T-helper 17 cell (primary cell): ENCODE results near the gene PKDREJ. TPM values are rescaled to one million over a fixed set of nuclear protein-coding genes. Genes with fewer than 3 reads are reported as not detected.

Experiments used
- ATAC-seq: fragments of 150-1000 bp; cut with Tn5 transposase; 2 replicates; pipeline ENCODE4 v1.10.0; 2021; ENCODE audit warnings: mild to moderate bottlenecking, moderate library complexity
- DNase-seq, 3 donors: peaks; one replicate each; pipeline versions ENCODE4 v3.0.0 to v3.0.0-alpha.2; 2020 to 2021
- H3K9me3 ChIP-seq: one replicate; pipeline ENCODE4 v1.7.0; 2013; ENCODE audit warnings: low read length, mild to moderate bottlenecking; ENCODE audit not compliant: control insufficient read depth, poor library complexity, severe bottlenecking
- H3K27ac Mint-ChIP-seq: one replicate; pipeline ENCODE4 v1.8.0; 2022; ENCODE audit warnings: mild to moderate bottlenecking, moderate library complexity, mixed read lengths
- H3K27me3 Mint-ChIP-seq: one replicate; pipeline ENCODE4 v1.8.0; 2022; ENCODE audit warnings: mixed read lengths
- H3K36me3 Mint-ChIP-seq: one replicate; pipeline ENCODE4 v1.8.0; 2022; ENCODE audit warnings: low read depth, mixed read lengths
- H3K4me1 Mint-ChIP-seq: one replicate; pipeline ENCODE4 v1.8.0; 2022; ENCODE audit warnings: mild to moderate bottlenecking, mixed read lengths
- H3K4me3 Mint-ChIP-seq: one replicate; pipeline ENCODE4 v1.8.0; 2022; ENCODE audit warnings: mild to moderate bottlenecking, moderate library complexity, mixed read lengths
- total RNA-seq, 4 donors: library from RNA in 2 of 4; stranded (reverse) in 2 of 4; gene quantifications; one replicate each; pipeline ENCODE4 v1.2.3 and lab custom pipeline; 2022 to 2026

The PKDREJ gene
- total RNA-seq, 2 donors from 2014 or later: not detected

DNA sequence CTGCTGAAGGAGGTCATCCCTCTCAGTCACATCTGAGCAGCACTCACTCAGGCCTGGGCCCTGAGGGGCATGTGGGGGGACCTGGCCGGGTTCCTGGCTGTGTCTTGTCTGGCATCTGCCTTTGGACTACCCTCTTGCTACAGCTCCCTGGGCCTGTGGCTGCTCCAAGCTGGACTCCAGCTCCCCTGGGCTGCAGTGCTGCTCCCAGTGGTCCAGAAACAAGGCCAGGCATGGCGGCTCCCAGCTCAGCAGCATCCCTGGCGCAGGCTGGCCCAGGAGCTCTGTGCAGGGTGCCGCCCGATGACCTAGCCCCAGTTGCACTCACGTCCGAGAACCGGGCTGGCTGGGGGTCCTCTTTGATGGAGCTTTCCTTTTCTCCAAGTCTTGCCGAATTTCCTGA is 18.4 kb downstream of the PKDREJ start:
- H3K27ac Mint-ChIP-seq: no peak overlapping the region
- H3K9me3 ChIP-seq: no peaks in the 10 kb centered on the region
- H3K4me1 Mint-ChIP-seq: peaks cover 15% of the 10 kb centered on the region
- no peak overlapping the region for H3K4me3 Mint-ChIP-seq
- peaks cover 3% of the 10 kb centered on the region for H3K36me3 Mint-ChIP-seq
- no peak for ATAC-seq
- no peaks in the 10 kb centered on the region for H3K27me3 Mint-ChIP-seq
- no peak for DNase-seq

DNA sequence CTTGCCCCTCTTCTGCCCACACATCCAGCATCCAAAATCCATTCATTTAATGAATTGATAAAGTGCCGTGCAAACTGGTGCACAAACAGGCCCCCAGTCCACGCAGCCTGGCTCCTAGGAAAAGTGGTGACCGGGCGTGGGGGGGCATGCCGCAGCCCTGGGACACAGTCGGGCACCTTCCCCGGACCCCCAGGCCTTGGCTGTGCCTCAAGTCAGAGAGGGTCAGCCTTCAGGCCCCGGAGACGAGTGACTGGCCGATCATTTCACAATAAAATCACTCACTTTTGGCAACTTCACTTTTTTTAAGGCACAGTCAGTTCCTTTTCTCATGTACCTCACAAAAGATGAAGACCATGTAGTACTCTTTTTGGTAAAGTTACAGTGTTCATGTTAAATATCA is 21.1 kb downstream of the PKDREJ start:
- H3K4me1 Mint-ChIP-seq: peaks cover 10% of the 10 kb centered on the region
- no peaks in the 10 kb centered on the region for H3K27me3 Mint-ChIP-seq
- peaks cover 3% of the 10 kb centered on the region for H3K36me3 Mint-ChIP-seq
- DNase-seq: no peak
- no peak for ATAC-seq
- H3K4me3 Mint-ChIP-seq: no peak overlapping the region
- H3K27ac Mint-ChIP-seq: no peak overlapping the region
- H3K9me3 ChIP-seq: no peaks in the 10 kb centered on the region

GRCh38 chr22:46241396-46242007 is 21.6 kb downstream of the PKDREJ start:
- Mint-ChIP-seq H3K36me3 (peaks cover 3% of the 10 kb centered on the region), H3K4me1 (peaks cover 9% of the 10 kb centered on the region), H3K4me3 (no peak overlapping the region), H3K27me3 (no peaks in the 10 kb centered on the region), H3K27ac (peak overlapping the region; percentile 29)
- ATAC-seq (no peak), DNase-seq (no peak)
- H3K9me3 ChIP-seq: no peaks in the 10 kb centered on the region

DNA sequence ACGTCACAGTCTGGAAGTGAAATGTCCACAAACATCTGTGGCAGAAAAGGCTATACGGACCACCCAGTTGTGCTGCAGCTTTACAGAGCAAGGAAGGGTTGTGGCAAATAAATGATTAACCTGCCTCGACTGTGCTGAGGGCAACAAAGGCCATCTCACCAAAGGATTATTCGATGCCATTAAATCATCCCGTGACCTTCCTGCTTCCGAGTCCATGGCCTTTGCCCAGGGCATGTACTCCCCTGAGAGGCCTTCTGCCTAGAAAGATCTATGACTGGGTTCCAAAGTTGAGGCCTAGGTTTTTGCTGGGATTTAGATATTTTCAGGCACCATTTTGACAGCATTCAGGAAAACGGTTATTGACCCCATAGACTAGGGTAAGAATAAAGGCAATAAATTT is 22.2 kb downstream of the PKDREJ start:
- DNase-seq: no peak
- H3K27ac Mint-ChIP-seq: peak overlapping the region; percentile 29
- no peak for ATAC-seq
- H3K4me3 Mint-ChIP-seq: no peak overlapping the region
- no peaks in the 10 kb centered on the region for H3K9me3 ChIP-seq
- H3K4me1 Mint-ChIP-seq: peaks cover 7% of the 10 kb centered on the region
- H3K36me3 Mint-ChIP-seq: peaks cover 3% of the 10 kb centered on the region
- no peaks in the 10 kb centered on the region for H3K27me3 Mint-ChIP-seq

DNA sequence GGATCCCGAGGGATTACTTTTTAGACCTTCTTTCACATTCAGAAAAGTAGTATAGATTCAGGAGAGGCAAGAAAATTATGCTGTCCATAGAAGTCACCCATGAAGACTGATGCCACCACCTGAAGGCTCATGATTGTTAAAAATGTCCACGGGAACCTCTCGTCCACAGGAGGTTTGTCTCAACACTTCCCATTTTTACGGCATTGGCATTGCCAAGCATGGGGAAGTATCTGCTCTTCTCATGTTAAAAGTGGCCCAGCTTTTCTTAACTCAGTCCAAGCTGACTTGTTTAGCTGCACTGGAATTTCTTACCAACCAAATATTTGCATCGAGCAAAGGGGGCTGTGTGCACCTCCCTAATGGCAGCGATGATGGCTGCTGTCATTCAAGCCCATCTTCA is 22.6 kb downstream of the PKDREJ start:
- no peak for DNase-seq
- Mint-ChIP-seq H3K27ac (no peak overlapping the region), H3K4me3 (no peak overlapping the region), H3K36me3 (peaks cover 3% of the 10 kb centered on the region), H3K27me3 (no peaks in the 10 kb centered on the region), H3K4me1 (peaks cover 7% of the 10 kb centered on the region)
- no peak for ATAC-seq
- no peaks in the 10 kb centered on the region for H3K9me3 ChIP-seq

GRCh38 chr22:46240073-46240472 is 23.1 kb downstream of the PKDREJ start:
- no peak for ATAC-seq
- Mint-ChIP-seq H3K4me1 (peaks cover 7% of the 10 kb centered on the region), H3K36me3 (peaks cover 5% of the 10 kb centered on the region), H3K27me3 (no peaks in the 10 kb centered on the region), H3K27ac (no peak overlapping the region), H3K4me3 (no peak overlapping the region)
- no peak for DNase-seq
- no peaks in the 10 kb centered on the region for H3K9me3 ChIP-seq

- peaks cover 7% of the 10 kb centered on the region for H3K4me1 Mint-ChIP-seq
- peak; percentile 30 for ATAC-seq
- H3K4me3 Mint-ChIP-seq: peak overlapping the region; percentile 19
- no peaks in the 10 kb centered on the region for H3K27me3 Mint-ChIP-seq
- H3K36me3 Mint-ChIP-seq: peaks cover 6% of the 10 kb centered on the region
- no peak overlapping the region for H3K27ac Mint-ChIP-seq
- no peak for DNase-seq
- H3K9me3 ChIP-seq: no peaks in the 10 kb centered on the region
Observed at GRCh38 chr22:46239261-46240048, 23.7 kb downstream of the PKDREJ start.

DNA sequence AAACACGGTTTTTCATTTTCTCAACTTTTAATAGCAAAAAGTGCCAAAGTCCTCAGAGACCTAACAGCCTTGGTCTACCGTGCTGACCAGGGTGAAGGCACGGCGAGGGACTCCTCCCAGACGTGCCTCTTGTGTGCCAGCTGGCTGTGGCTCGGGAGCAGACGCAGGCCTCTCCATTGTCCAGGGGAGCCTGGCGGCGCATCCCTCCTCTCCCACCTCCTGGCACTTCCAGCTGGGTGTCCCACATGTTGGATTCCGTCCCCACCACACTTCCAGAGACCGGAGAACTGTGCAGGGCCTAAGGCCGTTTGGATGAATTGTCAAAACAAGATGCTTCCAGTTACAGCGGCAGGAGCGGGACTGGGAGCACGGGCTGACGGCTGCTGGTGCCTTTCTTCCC is 24.6 kb downstream of the PKDREJ start:
- no peak for DNase-seq
- Mint-ChIP-seq H3K4me1 (peaks cover 7% of the 10 kb centered on the region), H3K4me3 (no peak overlapping the region), H3K27me3 (no peaks in the 10 kb centered on the region), H3K36me3 (peaks cover 3% of the 10 kb centered on the region), H3K27ac (no peak overlapping the region)
- no peak for ATAC-seq
- H3K9me3 ChIP-seq: no peaks in the 10 kb centered on the region

DNA sequence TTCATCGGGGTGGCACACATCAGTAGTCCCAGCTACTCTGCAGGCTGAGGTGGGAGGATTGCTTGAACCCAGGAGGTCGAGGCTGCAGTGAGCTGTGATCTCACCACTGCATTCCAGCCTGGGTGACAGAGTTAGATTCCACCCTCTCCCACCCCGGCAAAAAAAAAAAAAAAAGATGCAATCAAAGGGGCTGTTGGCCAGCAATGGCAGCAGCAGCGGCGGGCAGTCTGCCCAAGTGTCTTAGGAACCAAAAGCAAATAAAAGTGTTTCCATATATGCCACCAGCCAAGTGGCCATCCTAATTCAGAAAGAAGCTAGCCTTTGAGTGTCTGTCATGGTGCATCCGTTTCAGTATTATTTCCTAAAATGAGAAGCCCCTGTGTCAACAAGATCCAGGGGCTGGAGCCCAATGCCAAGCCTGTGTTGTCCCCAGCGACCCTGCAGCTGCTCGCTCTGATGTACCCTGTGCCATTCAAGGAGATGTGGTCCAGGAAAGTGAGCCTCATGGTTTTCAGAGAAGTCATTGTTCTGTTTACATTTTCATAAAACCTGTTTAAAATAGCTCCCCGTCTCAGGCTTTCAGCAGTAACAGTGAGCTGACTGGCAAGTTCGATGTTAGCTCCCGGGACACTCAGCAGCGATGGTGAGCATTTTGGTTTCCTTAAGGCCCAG is 25.6 kb downstream of the PKDREJ start:
- H3K9me3 ChIP-seq: no peaks in the 10 kb centered on the region
- DNase-seq (no peak), ATAC-seq (no peak)
- H3K27me3 Mint-ChIP-seq: no peaks in the 10 kb centered on the region
- H3K36me3 Mint-ChIP-seq: peaks cover 3% of the 10 kb centered on the region
- H3K27ac Mint-ChIP-seq: no peak overlapping the region
- H3K4me3 Mint-ChIP-seq: no peak overlapping the region
- peaks cover 7% of the 10 kb centered on the region for H3K4me1 Mint-ChIP-seq

DNA sequence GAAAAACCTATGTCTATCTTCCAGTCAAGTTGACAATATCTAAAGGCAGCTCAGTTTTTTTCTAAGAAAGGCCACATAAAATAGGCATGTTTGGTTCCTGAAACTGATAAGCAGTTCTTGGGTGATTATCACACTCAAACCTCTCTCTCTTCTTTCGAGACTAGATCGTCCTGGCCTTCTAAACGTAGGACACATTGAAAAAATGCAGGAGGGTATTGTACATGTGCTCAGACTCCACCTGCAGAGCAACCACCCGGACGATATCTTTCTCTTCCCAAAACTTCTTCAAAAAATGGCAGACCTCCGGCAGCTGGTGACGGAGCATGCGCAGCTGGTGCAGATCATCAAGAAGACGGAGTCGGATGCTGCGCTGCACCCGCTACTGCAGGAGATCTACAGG is 28.2 kb downstream of the PKDREJ start:
- Mint-ChIP-seq H3K27me3 (no peaks in the 10 kb centered on the region), H3K27ac (no peak overlapping the region), H3K4me1 (peaks cover 5% of the 10 kb centered on the region), H3K4me3 (no peak overlapping the region), H3K36me3 (peaks cover 3% of the 10 kb centered on the region)
- no peak for ATAC-seq
- H3K9me3 ChIP-seq: no peaks in the 10 kb centered on the region
- no peak for DNase-seq

DNA sequence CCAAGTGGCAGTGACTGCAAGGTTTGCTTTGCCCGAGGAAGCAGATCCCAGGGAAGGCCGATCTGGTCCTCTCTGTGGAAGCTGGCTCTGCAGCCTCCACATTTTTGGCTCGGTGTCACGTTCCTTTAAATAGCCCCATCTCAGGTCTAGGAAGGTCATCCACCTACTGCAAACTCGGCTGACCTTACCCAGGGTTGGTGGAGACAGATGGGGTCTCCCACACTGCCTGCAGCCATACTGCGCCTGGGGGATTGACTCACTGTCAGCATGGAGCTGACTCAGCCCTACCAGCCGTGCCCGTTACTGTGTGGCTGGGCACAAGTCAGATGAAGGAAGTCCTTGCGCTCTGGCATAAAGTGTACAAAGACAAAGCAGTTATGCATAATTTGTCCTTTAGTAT is 29.9 kb downstream of the PKDREJ start:
- ATAC-seq: no peak

GRCh38 chr22:46230262-46230901 is 32.8 kb downstream of the PKDREJ start:
- DNase-seq (no peak), ATAC-seq (no peak)
- H3K4me3 Mint-ChIP-seq: no peak overlapping the region

More for the DNA sequence above, 29.9 kb downstream of the PKDREJ start:
- Mint-ChIP-seq H3K27ac (no peak overlapping the region), H3K4me3 (no peak overlapping the region), H3K4me1 (no peaks in the 10 kb centered on the region), H3K27me3 (no peaks in the 10 kb centered on the region), H3K36me3 (peaks cover 3% of the 10 kb centered on the region)
- no peak for DNase-seq
- no peaks in the 10 kb centered on the region for H3K9me3 ChIP-seq

DNA sequence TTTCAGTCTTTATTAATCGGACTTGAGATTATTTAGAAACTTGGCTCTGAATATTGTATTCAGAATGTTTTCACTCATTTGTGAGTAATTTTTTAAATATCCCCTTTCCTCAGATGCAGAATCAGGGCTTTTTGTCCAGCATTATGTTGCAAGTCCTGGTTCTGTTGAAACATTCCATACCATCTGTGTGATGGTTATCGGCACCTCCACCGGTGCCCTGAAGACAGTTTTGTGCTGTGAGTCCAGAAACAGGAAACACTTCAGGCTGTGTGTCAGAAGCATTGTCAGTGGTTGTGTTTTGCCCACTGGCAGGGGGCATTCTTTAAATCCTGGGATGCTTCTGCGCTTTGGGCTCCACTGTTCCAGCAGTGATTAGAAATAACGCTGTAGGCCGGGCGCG is 33.4 kb downstream of the PKDREJ start:
- no peaks in the 10 kb centered on the region for H3K27me3 Mint-ChIP-seq
- ATAC-seq (no peak), DNase-seq (no peak)
- no peak overlapping the region for H3K4me3 Mint-ChIP-seq
- no peaks in the 10 kb centered on the region for H3K36me3 Mint-ChIP-seq
- H3K4me1 Mint-ChIP-seq: peaks cover 3% of the 10 kb centered on the region
- H3K27ac Mint-ChIP-seq: no peak overlapping the region
- H3K9me3 ChIP-seq: no peaks in the 10 kb centered on the region

More at GRCh38 chr22:46230262-46230901, 32.8 kb downstream of the PKDREJ start:
- H3K36me3 Mint-ChIP-seq: peaks cover 3% of the 10 kb centered on the region
- H3K9me3 ChIP-seq: no peaks in the 10 kb centered on the region
- peaks cover 3% of the 10 kb centered on the region for H3K4me1 Mint-ChIP-seq
- no peak overlapping the region for H3K27ac Mint-ChIP-seq
- no peaks in the 10 kb centered on the region for H3K27me3 Mint-ChIP-seq
